Activated B cell treated with CpG ODN at 0.5 μM for 24 hours (primary cell): ENCODE measurements around the gene FARP1. TPM values are rescaled to one million over a fixed set of nuclear protein-coding genes. Genes with fewer than 3 reads are reported as not detected.

Experiments
- ATAC-seq: fragments of 200-7000 bp; cut with Tn5 transposase; one replicate; pipeline ENCODE4 v1.10.0; 2021; ENCODE audit warnings: low read depth, mild to moderate bottlenecking, moderate library complexity
- CTCF ChIA-PET: fragments of 350-600 bp; sonication (Branson Sonifier 250); formaldehyde crosslinking; loops from one replicate; lab custom pipeline; 2021; ENCODE audit warnings: antibody characterized with exemption; lab: Charles Lee
- POLR2A ChIA-PET: fragments of 350-600 bp; sonication (Branson Sonifier 250); formaldehyde crosslinking; loops from one replicate; lab custom pipeline; 2021; ENCODE audit warnings: antibody characterized with exemption; lab: Charles Lee
- DNase-seq: peaks from one replicate; pipeline ENCODE4 v3.0.0; 2022
- H3K27ac Mint-ChIP-seq: one replicate; pipeline ENCODE4 v1.8.0; 2020; ENCODE audit warnings: mixed read lengths
- H3K27me3 Mint-ChIP-seq: one replicate; pipeline ENCODE4 v1.8.0; 2021; ENCODE audit warnings: mixed read lengths
- H3K36me3 Mint-ChIP-seq: one replicate; pipeline ENCODE4 v1.8.0; 2021; ENCODE audit warnings: low read depth, mixed read lengths
- H3K4me1 Mint-ChIP-seq: one replicate; pipeline ENCODE4 v1.8.0; 2021; ENCODE audit warnings: mixed read lengths
- H3K4me3 Mint-ChIP-seq: one replicate; pipeline ENCODE4 v1.8.0; 2020; ENCODE audit warnings: mild to moderate bottlenecking, mixed read lengths
- H3K9me3 Mint-ChIP-seq: one replicate; pipeline ENCODE4 v1.8.0; 2020; ENCODE audit warnings: mixed read lengths
- CTCF ChIP-seq: fragments of 200-600 bp; IDR thresholded peaks from one replicate; pipeline ENCODE4 v1.8.0; 2022; ENCODE audit warnings: antibody characterized with exemption, mild to moderate bottlenecking
- intact Hi-C: fragments of 100-400 bp; cut with micrococcal nuclease; formaldehyde crosslinking; loops from one replicate; pipeline ENCODE4 v1.15.1; 2024
- total RNA-seq: library from RNA; stranded (reverse); gene quantifications from 2 replicates; pipeline ENCODE4 v1.2.3, GENCODE V29; 2022

FARP1 gene
- total RNA-seq, 1 donor from 2014 or later: 2.1 TPM

GRCh38 chr13:98476106-98476505, 333.2 kb downstream of the FARP1 start:
- intact Hi-C loops: loop anchor here (1.0 to 2.0 kb wide), 4 partner anchors 11 to 177 kb away; partner anchors contain the start of gene STK24
- Mint-ChIP-seq H3K4me3 (peak overlapping the region; percentile 76), H3K27me3 (no peaks in the 10 kb centered on the region), H3K4me1 (peaks cover 46% of the 10 kb centered on the region), H3K9me3 (no peaks in the 10 kb centered on the region), H3K36me3 (peaks cover 58% of the 10 kb centered on the region), H3K27ac (peak overlapping the region; percentile 94)
- DNase-seq (no peak), ATAC-seq (peak; percentile 14)
- CTCF ChIA-PET: interaction anchor here (0.6 to 1.5 kb wide), 8 partner anchors 8 to 220 kb away, joined by 3 to 4 read pairs (median 3); no protein-coding TSS in a partner anchor
- no peak for TF ChIP-seq CTCF
- POLR2A ChIA-PET: interaction anchor here (0.5 to 1.7 kb wide), 8 partner anchors 9 to 100 kb away, joined by 3 to 22 read pairs (median 5); partner anchors contain the start of gene STK24

- Mint-ChIP-seq H3K9me3 (no peaks in the 10 kb centered on the region), H3K36me3 (peaks cover 58% of the 10 kb centered on the region), H3K4me1 (peaks cover 50% of the 10 kb centered on the region), H3K27me3 (no peaks in the 10 kb centered on the region), H3K27ac (peak overlapping the region; percentile 94), H3K4me3 (peak overlapping the region; percentile 76)
- CTCF ChIA-PET: interaction anchor here (0.6 to 1.2 kb wide), 6 partner anchors 8 to 32 kb away, joined by 3 read pairs; no protein-coding TSS in a partner anchor
- no peak for TF ChIP-seq CTCF
- DNase-seq: peak; percentile 60
- peak; percentile 92 for ATAC-seq
- POLR2A ChIA-PET: interaction anchor here (0.6 to 1.7 kb wide), 7 partner anchors 10 to 100 kb away, joined by 3 to 22 read pairs (median 6); partner anchors contain the start of gene STK24
- intact Hi-C loops: loop anchor here (1.0 to 2.0 kb wide), 4 partner anchors 11 to 176 kb away; partner anchors contain the start of gene STK24
Measured at GRCh38 chr13:98476538-98476966, 333.7 kb downstream of the FARP1 start.

- no peak for TF ChIP-seq CTCF
- intact Hi-C loops: no loop called here
- Mint-ChIP-seq H3K4me1 (peaks cover 67% of the 10 kb centered on the region), H3K27ac (peak overlapping the region; percentile 94), H3K9me3 (no peaks in the 10 kb centered on the region), H3K4me3 (peak overlapping the region; percentile 49), H3K36me3 (peaks cover 46% of the 10 kb centered on the region), H3K27me3 (no peaks in the 10 kb centered on the region)
- no peak for DNase-seq
- CTCF ChIA-PET: no interaction called here
- POLR2A ChIA-PET: interaction anchor here (0.5 to 1.2 kb wide), 4 partner anchors 31 to 193 kb away, joined by 3 to 5 read pairs (median 4); partner anchors contain the start of gene STK24
- peak; percentile 23 for ATAC-seq
Measured at GRCh38 chr13:98478189-98479129, 335.6 kb downstream of the FARP1 start.

GRCh38 chr13:98479496-98480003, 336.7 kb downstream of the FARP1 start:
- no peaks in the 10 kb centered on the region for H3K27me3 Mint-ChIP-seq
- no peaks in the 10 kb centered on the region for H3K9me3 Mint-ChIP-seq
- TF ChIP-seq CTCF: no peak
- ATAC-seq (no peak), DNase-seq (no peak)
- CTCF ChIA-PET: interaction anchor here (1.8 kb wide), 1 partner anchor 174 kb away, joined by 8 read pairs; no protein-coding TSS in a partner anchor
- peaks cover 38% of the 10 kb centered on the region for H3K36me3 Mint-ChIP-seq
- H3K4me3 Mint-ChIP-seq: no peak overlapping the region
- H3K27ac Mint-ChIP-seq: no peak overlapping the region
- intact Hi-C loops: no loop called here
- POLR2A ChIA-PET: no interaction called here
- H3K4me1 Mint-ChIP-seq: peaks cover 78% of the 10 kb centered on the region
